SK-N-SH treated with all-trans-retinoic acid at 6 μM for 48 hours (cell line): ENCODE data around the gene KLHL29.

Experiments
- ZFP30 ChIP-seq: fragments of 450-650 bp; formaldehyde crosslinking; IDR thresholded peaks from 2 replicates; pipeline ENCODE4 v1.5.0; 2022; ENCODE audit warnings: mild to moderate bottlenecking, moderate library complexity
- TF ChIP-seq, protein P1 (sequence below): fragments of 250-450 bp; sonication (Bioruptor Pico); IDR thresholded peaks from 2 replicates; pipeline ENCODE4 v1.8.0; 2020; ENCODE audit warnings: mild to moderate bottlenecking, moderate library complexity, borderline replicate concordance

DNA sequence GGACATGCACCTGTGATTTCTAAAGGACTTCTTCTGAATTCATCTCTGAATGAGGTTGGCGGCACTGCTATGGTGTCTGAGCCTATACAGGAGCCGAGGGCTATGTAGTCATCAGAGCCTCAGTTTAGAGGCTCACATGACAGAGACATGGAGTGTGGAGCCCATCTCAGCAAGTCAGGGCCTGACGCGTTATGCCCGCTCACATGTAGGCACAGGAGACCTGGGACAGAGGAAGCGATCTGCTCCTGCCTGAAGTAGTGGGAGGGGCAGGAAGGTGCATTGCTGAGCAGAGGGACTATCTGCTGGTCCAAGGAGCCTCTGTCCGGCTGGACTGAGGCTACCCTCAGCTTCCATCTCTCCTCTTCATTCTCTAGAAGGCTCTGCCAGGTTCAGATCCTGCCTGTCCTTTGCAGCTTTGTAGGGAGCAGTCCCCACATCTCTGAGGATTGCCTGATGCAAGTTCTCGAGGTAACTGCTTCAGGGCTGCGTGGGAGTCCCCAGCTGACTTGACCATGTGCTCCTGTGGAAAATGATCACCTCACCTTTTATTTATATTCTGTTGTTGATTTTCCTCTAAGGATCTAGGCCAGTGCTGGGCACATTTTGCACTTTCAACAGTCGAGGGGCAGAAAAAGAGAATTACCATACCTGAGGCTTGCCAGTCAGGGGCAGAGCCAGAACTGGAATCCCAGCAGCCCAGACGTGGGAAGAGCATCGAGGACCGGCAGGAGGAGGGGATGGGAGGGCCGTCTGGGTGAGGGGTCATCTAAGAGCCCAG lies 16.6 kb downstream of the KLHL29 start:
- no peak for TF ChIP-seq ZFP30 (CRISPR knock-in tag)
- TF ChIP-seq, protein P1, sequence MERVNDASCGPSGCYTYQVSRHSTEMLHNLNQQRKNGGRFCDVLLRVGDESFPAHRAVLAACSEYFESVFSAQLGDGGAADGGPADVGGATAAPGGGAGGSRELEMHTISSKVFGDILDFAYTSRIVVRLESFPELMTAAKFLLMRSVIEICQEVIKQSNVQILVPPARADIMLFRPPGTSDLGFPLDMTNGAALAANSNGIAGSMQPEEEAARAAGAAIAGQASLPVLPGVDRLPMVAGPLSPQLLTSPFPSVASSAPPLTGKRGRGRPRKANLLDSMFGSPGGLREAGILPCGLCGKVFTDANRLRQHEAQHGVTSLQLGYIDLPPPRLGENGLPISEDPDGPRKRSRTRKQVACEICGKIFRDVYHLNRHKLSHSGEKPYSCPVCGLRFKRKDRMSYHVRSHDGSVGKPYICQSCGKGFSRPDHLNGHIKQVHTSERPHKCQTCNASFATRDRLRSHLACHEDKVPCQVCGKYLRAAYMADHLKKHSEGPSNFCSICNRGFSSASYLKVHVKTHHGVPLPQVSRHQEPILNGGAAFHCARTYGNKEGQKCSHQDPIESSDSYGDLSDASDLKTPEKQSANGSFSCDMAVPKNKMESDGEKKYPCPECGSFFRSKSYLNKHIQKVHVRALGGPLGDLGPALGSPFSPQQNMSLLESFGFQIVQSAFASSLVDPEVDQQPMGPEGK (CRISPR knock-in tag) = no peak
